ENCODE results near the gene C1QTNF12. TPM values are rescaled to one million over a fixed set of nuclear protein-coding genes. Genes with fewer than 3 reads are reported as not detected.

C1QTNF12 gene
- total and polyA plus RNA-seq, 7 experiments from 2014 or later, result 0.56 to 5.8 (median 3.0) TPM; not detected in 1

DNA sequence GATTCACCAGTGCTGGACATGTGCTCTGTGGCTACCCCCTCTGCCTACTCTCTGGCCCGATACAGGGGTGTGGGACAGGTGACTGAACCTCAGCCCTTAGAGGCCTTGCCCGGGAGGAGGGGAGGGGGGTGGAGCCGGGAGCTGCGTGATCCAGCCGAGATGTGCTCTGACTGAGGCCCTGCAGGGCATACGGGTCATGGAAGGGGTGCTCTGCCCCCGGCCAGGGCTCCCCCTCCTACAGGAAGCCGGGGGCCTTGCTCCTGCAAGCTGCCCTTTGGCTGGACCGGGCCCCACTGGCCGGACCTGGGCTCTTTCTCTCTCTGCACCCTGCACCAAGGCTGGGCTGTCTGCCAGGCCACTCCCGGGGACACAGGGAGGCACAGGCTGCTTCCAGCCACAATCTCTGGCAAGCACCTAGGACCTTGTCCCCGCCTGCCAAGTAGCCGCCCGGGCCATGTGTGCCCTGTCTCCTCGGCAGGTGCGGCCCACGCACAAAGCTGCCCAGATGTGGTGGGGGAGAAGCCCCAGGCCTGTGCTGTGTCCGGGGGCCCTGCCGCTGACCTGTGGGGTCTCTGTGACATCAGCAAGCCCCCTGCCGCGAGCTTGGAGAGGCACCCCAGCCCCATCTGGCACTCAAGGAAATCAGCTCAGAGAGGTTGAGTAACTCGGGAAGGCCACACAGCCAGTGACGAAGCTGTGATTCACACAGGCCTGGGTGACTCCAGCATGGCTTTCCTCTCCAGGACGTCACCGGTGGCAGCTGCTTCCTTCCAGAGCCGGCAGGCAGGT lies 35.2 kb upstream of the C1QTNF12 start:
- ATAC-seq, result peak; percentile 45
- H3K4me3 Mint-ChIP-seq, result no peak overlapping the region
- POLR2A ChIA-PET, result no interaction called here
- CTCF ChIA-PET, result no interaction called here
- H3K27ac ChIP-seq (ENCODE audit: low read depth, low read length), result no peak overlapping the region
- intact Hi-C loops (cut with micrococcal nuclease), result no loop called here
- no peak overlapping the region for H3K4me3 ChIP-seq (ENCODE audit: low read length)
- no peaks in the 10 kb centered on the region for H3K36me3 ChIP-seq (ENCODE audit: control insufficient read depth in 2 of 3, insufficient read depth in 3 of 3, low read length in 3 of 3)
- no peaks in the 10 kb centered on the region for H3K27me3 ChIP-seq (ENCODE audit: control insufficient read depth in 2 of 2, insufficient read depth in 2 of 2, low read length in 2 of 2)
- H3K9me3 Mint-ChIP-seq, result no peaks in the 10 kb centered on the region
- H3K27me3 Mint-ChIP-seq, result no peaks in the 10 kb centered on the region
- no peak for DNase-seq
- no peaks in the 10 kb centered on the region for H3K36me3 Mint-ChIP-seq
- H3K4me1 ChIP-seq (ENCODE audit: control insufficient read depth in 2 of 2, insufficient read depth in 2 of 2, low read length in 2 of 2), result no peaks in the 10 kb centered on the region
- H3K9me3 ChIP-seq (ENCODE audit: control insufficient read depth in 2 of 3, low read length in 3 of 3), result no peaks in the 10 kb centered on the region
- peaks cover 0 to 1% (median 0%) of the 10 kb centered on the region in 7 donors for H3K4me1 Mint-ChIP-seq
- no peak overlapping the region for H3K27ac Mint-ChIP-seq

DNA sequence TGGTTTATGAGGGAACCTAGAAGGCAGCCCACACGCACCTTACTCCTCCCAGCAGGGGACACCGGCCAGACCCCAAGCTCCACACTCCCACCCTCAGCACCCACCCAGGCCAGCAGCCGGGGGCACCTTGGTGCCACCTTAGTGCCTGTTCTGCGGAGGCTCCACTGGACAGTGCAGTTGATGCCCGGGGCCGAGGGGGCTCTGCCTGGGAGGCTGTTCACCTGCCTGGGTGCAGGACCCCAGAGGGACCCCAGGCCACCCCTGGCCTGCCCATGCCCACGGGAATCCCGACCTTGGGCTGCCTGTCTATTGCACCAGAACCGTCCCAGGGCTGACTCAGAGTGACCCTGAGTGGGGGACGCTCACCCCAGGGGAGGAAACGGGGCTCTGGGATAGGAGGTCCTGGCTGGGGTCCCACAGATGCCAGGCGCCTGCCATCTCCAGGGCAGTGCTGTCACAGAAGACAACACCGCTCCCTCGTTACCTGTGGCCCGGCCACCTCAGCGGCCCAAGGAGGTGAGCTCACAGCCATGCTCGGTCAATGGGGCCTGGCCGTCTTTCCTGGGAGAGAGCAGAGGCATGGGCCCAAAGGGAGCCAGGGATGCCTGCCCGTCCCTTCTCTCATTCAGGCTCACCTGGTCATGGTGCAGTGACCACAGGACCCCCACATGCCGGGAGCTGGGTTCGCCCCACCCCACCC lies 34.4 kb upstream of the C1QTNF12 start:
- ATAC-seq (no peak), DNase-seq (no peak)
- peaks cover 0 to 1% (median 0%) of the 10 kb centered on the region in 7 donors for H3K4me1 Mint-ChIP-seq
- intact Hi-C loops (cut with micrococcal nuclease), result no loop called here
- Histone ChIP-seq H3K9me3 (ENCODE audit: control insufficient read depth in 2 of 3, low read length in 3 of 3) (no peaks in the 10 kb centered on the region), H3K27me3 (ENCODE audit: control insufficient read depth in 2 of 2, insufficient read depth in 2 of 2, low read length in 2 of 2) (no peaks in the 10 kb centered on the region), H3K4me3 (ENCODE audit: low read length) (no peak overlapping the region), H3K4me1 (ENCODE audit: control insufficient read depth in 2 of 2, insufficient read depth in 2 of 2, low read length in 2 of 2) (no peaks in the 10 kb centered on the region), H3K36me3 (ENCODE audit: control insufficient read depth in 2 of 3, insufficient read depth in 3 of 3, low read length in 3 of 3) (no peaks in the 10 kb centered on the region), H3K27ac (ENCODE audit: low read depth, low read length) (no peak overlapping the region)
- no peak overlapping the region for H3K4me3 Mint-ChIP-seq
- H3K27me3 Mint-ChIP-seq, result no peaks in the 10 kb centered on the region
- POLR2A ChIA-PET, result no interaction called here
- no peaks in the 10 kb centered on the region for H3K36me3 Mint-ChIP-seq
- H3K9me3 Mint-ChIP-seq, result no peaks in the 10 kb centered on the region
- CTCF ChIA-PET, result no interaction called here
- no peak overlapping the region for H3K27ac Mint-ChIP-seq

- H3K27me3 Mint-ChIP-seq, result no peaks in the 10 kb centered on the region
- H3K4me1 Mint-ChIP-seq, result peaks cover 0 to 5% (median 3%) of the 10 kb centered on the region in 7 donors
- H3K27ac ChIP-seq (ENCODE audit: low read depth, low read length), result no peak overlapping the region
- DNase-seq, result no peak
- peaks cover 0 to 6% of the 10 kb centered on the region in 2 donors for H3K4me1 ChIP-seq (ENCODE audit: control insufficient read depth in 2 of 2, insufficient read depth in 2 of 2, low read length in 2 of 2)
- no peak for ATAC-seq
- H3K9me3 Mint-ChIP-seq, result no peaks in the 10 kb centered on the region
- no peak overlapping the region for H3K27ac Mint-ChIP-seq
- intact Hi-C loops (cut with micrococcal nuclease), result no loop called here
- H3K36me3 ChIP-seq (ENCODE audit: control insufficient read depth in 2 of 3, insufficient read depth in 3 of 3, low read length in 3 of 3), result peaks cover 0 to 2% (median 0%) of the 10 kb centered on the region in 3 experiments
- no peak overlapping the region for H3K4me3 ChIP-seq (ENCODE audit: low read length)
- ChIA-PET POLR2A (no interaction called here), CTCF (no interaction called here)
- H3K36me3 Mint-ChIP-seq, result no peaks in the 10 kb centered on the region
- no peak overlapping the region for H3K4me3 Mint-ChIP-seq
- H3K27me3 ChIP-seq (ENCODE audit: control insufficient read depth in 2 of 2, insufficient read depth in 2 of 2, low read length in 2 of 2), result no peaks in the 10 kb centered on the region
- no peaks in the 10 kb centered on the region for H3K9me3 ChIP-seq (ENCODE audit: control insufficient read depth in 2 of 3, low read length in 3 of 3)
Observed at GRCh38 chr1:1279028-1279427, 32.5 kb upstream of the C1QTNF12 start.

DNA sequence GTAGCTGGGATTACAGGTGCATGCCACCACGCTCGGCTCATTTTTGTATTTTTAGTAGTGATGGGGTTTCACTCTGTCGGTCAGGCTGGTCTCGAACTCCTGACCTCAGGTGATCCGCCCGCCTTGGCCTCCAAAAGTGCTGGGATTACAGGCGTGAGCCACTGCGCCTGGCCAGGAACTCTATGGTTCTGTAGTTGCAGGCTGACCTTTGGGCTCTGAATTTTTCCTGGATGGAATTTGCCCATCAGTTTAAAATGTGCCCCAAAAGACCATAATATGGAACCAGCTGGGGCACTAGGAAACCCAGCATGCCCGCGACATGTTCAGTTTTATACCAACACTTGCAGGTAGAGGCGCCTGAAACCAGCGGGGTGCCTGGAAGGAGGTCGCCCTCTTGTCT lies 32.1 kb upstream of the C1QTNF12 start:
- Mint-ChIP-seq H3K27me3 (no peaks in the 10 kb centered on the region), H3K9me3 (no peaks in the 10 kb centered on the region), H3K4me3 (no peak overlapping the region), H3K36me3 (no peaks in the 10 kb centered on the region), H3K27ac (no peak overlapping the region), H3K4me1 (peaks cover 0 to 5% (median 3%) of the 10 kb centered on the region in 7 donors)
- Histone ChIP-seq H3K27ac (ENCODE audit: low read depth, low read length) (no peak overlapping the region), H3K4me1 (ENCODE audit: control insufficient read depth in 2 of 2, insufficient read depth in 2 of 2, low read length in 2 of 2) (peaks cover 0 to 6% of the 10 kb centered on the region in 2 donors), H3K27me3 (ENCODE audit: control insufficient read depth in 2 of 2, insufficient read depth in 2 of 2, low read length in 2 of 2) (no peaks in the 10 kb centered on the region), H3K9me3 (ENCODE audit: control insufficient read depth in 2 of 3, low read length in 3 of 3) (no peaks in the 10 kb centered on the region), H3K36me3 (ENCODE audit: control insufficient read depth in 2 of 3, insufficient read depth in 3 of 3, low read length in 3 of 3) (peaks cover 0 to 3% (median 0%) of the 10 kb centered on the region in 3 experiments), H3K4me3 (ENCODE audit: low read length) (no peak overlapping the region)
- POLR2A ChIA-PET, result no interaction called here
- DNase-seq, result no peak
- CTCF ChIA-PET, result no interaction called here
- intact Hi-C loops (cut with micrococcal nuclease), result no loop called here
- ATAC-seq, result no peak

DNA sequence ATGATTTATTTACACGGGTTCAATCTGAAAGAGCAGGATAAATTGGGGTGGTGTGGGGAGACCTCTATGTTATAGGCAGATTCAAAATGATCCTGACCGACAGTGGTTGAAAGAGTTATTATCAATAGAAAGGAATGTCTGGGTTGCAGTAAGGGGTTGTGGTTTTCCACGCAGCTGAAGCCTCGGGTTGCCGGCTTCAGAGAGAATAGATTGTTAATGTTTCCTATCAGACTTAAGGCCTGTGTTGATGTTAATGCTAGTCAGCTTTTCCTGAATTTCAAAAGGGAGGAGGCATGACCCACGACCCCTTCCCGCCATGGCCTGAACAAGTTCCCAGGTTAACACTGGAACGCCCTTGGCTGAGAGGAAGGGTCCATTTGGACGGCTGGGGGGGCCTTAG lies 29.3 kb upstream of the C1QTNF12 start:
- no peak overlapping the region for H3K4me3 ChIP-seq (ENCODE audit: low read length)
- POLR2A ChIA-PET, result no interaction called here
- H3K4me1 ChIP-seq (ENCODE audit: control insufficient read depth in 2 of 2, insufficient read depth in 2 of 2, low read length in 2 of 2), result peaks cover 22 to 27% of the 10 kb centered on the region in 2 donors
- peak overlapping the region in 9 of 10 donors; percentile 2 to 81 (median 59) for H3K4me3 Mint-ChIP-seq
- no peaks in the 10 kb centered on the region for H3K9me3 ChIP-seq (ENCODE audit: control insufficient read depth in 2 of 3, low read length in 3 of 3)
- peaks cover 0 to 7% (median 0%) of the 10 kb centered on the region in 3 experiments for H3K36me3 ChIP-seq (ENCODE audit: control insufficient read depth in 2 of 3, insufficient read depth in 3 of 3, low read length in 3 of 3)
- no peak overlapping the region for H3K27ac ChIP-seq (ENCODE audit: low read depth, low read length)
- no peaks in the 10 kb centered on the region for H3K27me3 ChIP-seq (ENCODE audit: control insufficient read depth in 2 of 2, insufficient read depth in 2 of 2, low read length in 2 of 2)
- H3K36me3 Mint-ChIP-seq, result peaks cover 0 to 9% (median 0%) of the 10 kb centered on the region in 5 donors
- intact Hi-C loops (cut with micrococcal nuclease), result loop anchor here in 1 of 2 donors (2.0 kb wide), 1 partner anchor 123 kb away; the partner anchor contains the start of gene CCNL2
- H3K27me3 Mint-ChIP-seq, result no peaks in the 10 kb centered on the region
- peaks cover 9 to 28% (median 22%) of the 10 kb centered on the region in 7 donors for H3K4me1 Mint-ChIP-seq
- DNase-seq, result no peak
- H3K27ac Mint-ChIP-seq, result peak overlapping the region in 4 of 9 donors; percentile 6 to 82 (median 48)
- CTCF ChIA-PET, result no interaction called here
- no peak for ATAC-seq
- H3K9me3 Mint-ChIP-seq, result no peaks in the 10 kb centered on the region

DNA sequence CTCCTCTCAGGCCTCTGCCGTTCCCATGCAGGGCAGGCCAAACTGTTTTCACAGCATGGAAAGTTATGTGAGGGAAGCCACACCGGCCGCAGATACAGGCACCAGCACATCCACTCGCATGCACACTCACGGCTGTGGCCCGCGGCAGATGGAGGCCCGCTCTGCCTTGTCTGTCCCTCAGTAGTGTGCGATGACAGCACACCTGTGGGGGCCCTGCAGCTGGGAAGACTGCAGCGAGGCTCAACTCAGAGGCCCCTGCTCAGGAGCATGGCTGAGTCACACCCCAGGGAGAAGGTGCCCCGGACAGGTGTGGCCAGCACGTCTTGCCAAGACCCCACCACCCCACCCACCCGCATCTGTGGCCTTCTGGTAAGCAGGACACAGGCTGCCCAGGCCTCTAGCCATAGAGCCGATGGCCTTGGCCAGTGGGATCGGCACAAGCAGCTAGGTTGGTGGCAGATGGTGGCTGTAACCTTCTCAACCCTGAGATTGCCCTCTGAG lies 28.5 kb upstream of the C1QTNF12 start:
- ATAC-seq, result no peak
- Mint-ChIP-seq H3K36me3 (peaks cover 0 to 11% (median 0%) of the 10 kb centered on the region in 5 donors), H3K4me1 (peaks cover 18 to 37% (median 30%) of the 10 kb centered on the region in 7 donors), H3K27ac (peak overlapping the region in 3 of 9 donors; percentile 24 to 62 (median 48)), H3K27me3 (no peaks in the 10 kb centered on the region), H3K9me3 (no peaks in the 10 kb centered on the region), H3K4me3 (peak overlapping the region; percentile 52 to 90 (median 68))
- DNase-seq, result no peak
- ChIA-PET POLR2A (no interaction called here), CTCF (no interaction called here)
- peaks cover 0 to 8% (median 0%) of the 10 kb centered on the region in 3 experiments for H3K36me3 ChIP-seq (ENCODE audit: control insufficient read depth in 2 of 3, insufficient read depth in 3 of 3, low read length in 3 of 3)
- no peaks in the 10 kb centered on the region for H3K9me3 ChIP-seq (ENCODE audit: control insufficient read depth in 2 of 3, low read length in 3 of 3)
- peak overlapping the region; percentile 61 for H3K4me3 ChIP-seq (ENCODE audit: low read length)
- H3K27me3 ChIP-seq (ENCODE audit: control insufficient read depth in 2 of 2, insufficient read depth in 2 of 2, low read length in 2 of 2), result no peaks in the 10 kb centered on the region
- intact Hi-C loops (cut with micrococcal nuclease), result loop anchor here (2.0 to 5.0 kb wide), 3 partner anchors 63 to 243 kb away; partner anchors contain the start of genes CCNL2 (in 1 of the 2) and TNFRSF4 (in 1 of the 2)
- peaks cover 28 to 35% of the 10 kb centered on the region in 2 donors for H3K4me1 ChIP-seq (ENCODE audit: control insufficient read depth in 2 of 2, insufficient read depth in 2 of 2, low read length in 2 of 2)
- H3K27ac ChIP-seq (ENCODE audit: low read depth, low read length), result no peak overlapping the region
